Memory B cell (primary cell): Measurements from ENCODE around the gene PLXNA2.

Experiments
- ATAC-seq: fragments of 150-1000 bp; cut with Tn5 transposase; 2 replicates; pipeline ENCODE4 v1.10.0; 2021; ENCODE audit warnings: low read depth, mild to moderate bottlenecking, moderate library complexity
- DNase-seq, 2 donors: peaks; one replicate each; pipeline ENCODE4 v3.0.0; 2022; ENCODE audit warnings: low spot score in 2 of 2
- H3K27ac Mint-ChIP-seq: one replicate; pipeline ENCODE4 v1.8.0; 2022; ENCODE audit warnings: mild to moderate bottlenecking, moderate library complexity, mixed read lengths
- H3K27me3 Mint-ChIP-seq: one replicate; pipeline ENCODE4 v1.8.0; 2022; ENCODE audit warnings: mixed read lengths
- H3K36me3 Mint-ChIP-seq: one replicate; pipeline ENCODE4 v1.8.0; 2022; ENCODE audit warnings: mild to moderate bottlenecking, mixed read lengths
- H3K4me1 Mint-ChIP-seq: one replicate; pipeline ENCODE4 v1.8.0; 2022; ENCODE audit warnings: mixed read lengths
- H3K4me3 Mint-ChIP-seq: one replicate; pipeline ENCODE4 v1.8.0; 2022; ENCODE audit warnings: mild to moderate bottlenecking, moderate library complexity, mixed read lengths
- H3K9me3 Mint-ChIP-seq: one replicate; pipeline ENCODE4 v1.8.0; 2022; ENCODE audit warnings: mixed read lengths

Gene PLXNA2

GRCh38 chr1:208052135-208052534 lies 192.0 kb downstream of the PLXNA2 start:
- H3K4me1 Mint-ChIP-seq: no peaks in the 10 kb centered on the region
- DNase-seq: no peak
- no peak overlapping the region for H3K4me3 Mint-ChIP-seq
- ATAC-seq: no peak
- peaks cover 11% of the 10 kb centered on the region for H3K27me3 Mint-ChIP-seq
- no peaks in the 10 kb centered on the region for H3K36me3 Mint-ChIP-seq
- no peaks in the 10 kb centered on the region for H3K9me3 Mint-ChIP-seq
- H3K27ac Mint-ChIP-seq: no peak overlapping the region

DNA sequence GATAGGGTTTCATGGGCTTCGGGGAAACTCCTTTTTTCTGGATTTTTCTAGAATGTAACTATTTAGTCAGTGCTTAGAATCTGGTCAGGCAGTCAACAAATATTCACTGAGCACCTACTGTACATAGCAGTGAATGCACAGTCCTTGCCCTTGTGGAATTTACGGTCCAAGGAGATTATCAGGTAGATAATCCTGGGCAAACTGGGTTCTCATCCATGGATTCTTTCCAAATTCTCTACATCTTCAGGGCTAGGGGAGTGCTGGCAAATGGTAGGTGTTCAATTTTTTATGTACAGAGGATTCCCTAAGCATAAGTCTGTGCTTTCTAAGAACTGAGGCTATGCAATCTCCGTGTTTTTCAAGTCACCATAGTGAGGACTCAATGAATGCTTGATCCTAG lies 192.5 kb downstream of the PLXNA2 start:
- no peaks in the 10 kb centered on the region for H3K36me3 Mint-ChIP-seq
- ATAC-seq (no peak), DNase-seq (no peak)
- no peak overlapping the region for H3K4me3 Mint-ChIP-seq
- peaks cover 9% of the 10 kb centered on the region for H3K27me3 Mint-ChIP-seq
- H3K9me3 Mint-ChIP-seq: no peaks in the 10 kb centered on the region
- no peaks in the 10 kb centered on the region for H3K4me1 Mint-ChIP-seq
- no peak overlapping the region for H3K27ac Mint-ChIP-seq

DNA sequence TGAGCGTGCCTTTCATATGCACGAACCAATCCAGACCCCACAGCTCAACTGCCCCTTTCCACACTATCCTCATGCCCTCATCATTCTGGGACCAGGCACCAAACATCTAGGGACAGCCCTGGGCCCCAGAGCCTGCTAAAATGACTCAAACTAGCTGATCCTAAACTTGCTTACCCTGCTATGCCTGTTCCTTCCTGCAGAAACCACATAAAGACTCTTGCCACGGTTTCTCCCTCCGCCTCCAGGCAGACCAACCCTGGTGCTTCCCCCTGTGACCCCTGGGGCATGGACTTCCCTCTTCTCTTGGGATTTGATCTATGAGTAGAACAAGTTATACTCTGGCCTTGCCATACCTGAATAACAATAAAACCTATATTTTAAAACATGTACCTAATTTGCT lies 195.3 kb downstream of the PLXNA2 start:
- no peaks in the 10 kb centered on the region for H3K9me3 Mint-ChIP-seq
- no peak overlapping the region for H3K27ac Mint-ChIP-seq
- H3K27me3 Mint-ChIP-seq: peaks cover 5% of the 10 kb centered on the region
- H3K4me1 Mint-ChIP-seq: no peaks in the 10 kb centered on the region
- no peak overlapping the region for H3K4me3 Mint-ChIP-seq
- DNase-seq (no peak), ATAC-seq (no peak)
- H3K36me3 Mint-ChIP-seq: no peaks in the 10 kb centered on the region

- Mint-ChIP-seq H3K27ac (no peak overlapping the region), H3K4me1 (no peaks in the 10 kb centered on the region), H3K4me3 (no peak overlapping the region), H3K36me3 (no peaks in the 10 kb centered on the region), H3K9me3 (no peaks in the 10 kb centered on the region), H3K27me3 (peaks cover 5% of the 10 kb centered on the region)
- DNase-seq (no peak), ATAC-seq (no peak)
Observed at GRCh38 chr1:208047975-208048374, 196.2 kb downstream of the PLXNA2 start.

DNA sequence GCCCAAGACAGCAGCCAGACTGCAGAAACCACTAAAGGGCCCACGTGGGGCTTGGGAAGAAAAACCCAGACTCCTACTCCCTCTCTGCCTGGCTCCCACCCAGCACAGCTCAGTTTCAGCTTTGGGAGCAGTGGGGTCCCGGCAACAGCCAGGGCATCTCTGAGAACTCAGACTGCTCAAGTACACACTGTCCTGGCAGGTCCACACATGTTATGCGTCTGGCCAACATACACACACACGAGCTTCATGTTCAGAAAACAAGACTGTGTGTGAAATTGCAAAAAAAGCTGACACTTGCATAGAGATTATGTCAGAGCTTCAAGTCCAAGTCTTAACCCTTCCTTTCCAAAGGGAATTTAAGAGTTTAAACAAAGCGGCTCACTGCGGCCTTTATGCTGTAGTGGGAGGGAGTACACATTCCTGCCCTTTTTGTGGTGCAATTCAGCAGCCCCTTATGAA lies 196.7 kb downstream of the PLXNA2 start:
- no peak for DNase-seq
- no peak overlapping the region for H3K27ac Mint-ChIP-seq

DNA sequence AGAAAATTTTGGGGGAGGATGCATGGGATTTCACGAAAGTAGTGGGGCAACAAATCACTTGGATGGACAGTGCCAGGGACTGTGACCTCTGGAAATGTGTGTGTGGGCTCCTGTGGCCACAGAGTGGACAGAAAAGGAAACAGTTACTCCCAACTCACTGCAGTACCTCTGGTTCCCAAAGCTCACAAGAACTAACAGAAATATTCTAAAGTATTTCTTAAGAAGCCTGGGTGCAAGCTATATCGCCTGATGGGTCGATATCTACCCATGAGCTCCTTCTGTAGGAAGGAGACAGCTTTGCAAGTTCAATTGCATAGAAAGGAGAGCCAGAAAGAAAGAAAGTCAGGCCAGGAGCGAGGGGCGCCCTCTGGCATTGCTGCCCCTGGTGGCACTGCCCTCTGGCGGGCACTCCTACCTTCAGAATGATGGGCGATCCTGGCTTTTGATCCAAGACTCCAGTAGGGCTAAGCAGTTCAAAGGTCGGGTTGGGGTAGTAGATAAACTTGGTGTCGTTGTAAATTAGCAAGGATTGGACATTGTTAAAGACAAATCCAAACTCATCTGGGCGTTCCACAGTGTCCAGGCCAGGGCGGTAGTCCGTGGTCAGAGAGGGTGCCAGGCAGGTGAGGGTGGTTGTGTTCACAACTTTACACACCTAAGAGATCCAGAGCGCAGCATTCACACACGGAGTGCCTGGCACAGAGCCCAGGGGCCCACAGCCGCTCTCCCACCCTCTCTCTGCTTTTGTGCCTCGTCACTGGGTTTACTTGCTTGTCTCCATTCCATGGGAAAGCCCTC lies 198.5 kb downstream of the PLXNA2 start:
- ATAC-seq (no peak), DNase-seq (no peak)
- no peak overlapping the region for H3K4me3 Mint-ChIP-seq
- no peaks in the 10 kb centered on the region for H3K9me3 Mint-ChIP-seq
- H3K4me1 Mint-ChIP-seq: no peaks in the 10 kb centered on the region
- no peaks in the 10 kb centered on the region for H3K36me3 Mint-ChIP-seq
- H3K27ac Mint-ChIP-seq: no peak overlapping the region
- peaks cover 5% of the 10 kb centered on the region for H3K27me3 Mint-ChIP-seq

More for the DNA sequence above, 196.7 kb downstream of the PLXNA2 start:
- H3K9me3 Mint-ChIP-seq: no peaks in the 10 kb centered on the region
- H3K27me3 Mint-ChIP-seq: peaks cover 5% of the 10 kb centered on the region
- ATAC-seq: no peak
- H3K4me3 Mint-ChIP-seq: no peak overlapping the region
- no peaks in the 10 kb centered on the region for H3K4me1 Mint-ChIP-seq
- H3K36me3 Mint-ChIP-seq: no peaks in the 10 kb centered on the region

DNA sequence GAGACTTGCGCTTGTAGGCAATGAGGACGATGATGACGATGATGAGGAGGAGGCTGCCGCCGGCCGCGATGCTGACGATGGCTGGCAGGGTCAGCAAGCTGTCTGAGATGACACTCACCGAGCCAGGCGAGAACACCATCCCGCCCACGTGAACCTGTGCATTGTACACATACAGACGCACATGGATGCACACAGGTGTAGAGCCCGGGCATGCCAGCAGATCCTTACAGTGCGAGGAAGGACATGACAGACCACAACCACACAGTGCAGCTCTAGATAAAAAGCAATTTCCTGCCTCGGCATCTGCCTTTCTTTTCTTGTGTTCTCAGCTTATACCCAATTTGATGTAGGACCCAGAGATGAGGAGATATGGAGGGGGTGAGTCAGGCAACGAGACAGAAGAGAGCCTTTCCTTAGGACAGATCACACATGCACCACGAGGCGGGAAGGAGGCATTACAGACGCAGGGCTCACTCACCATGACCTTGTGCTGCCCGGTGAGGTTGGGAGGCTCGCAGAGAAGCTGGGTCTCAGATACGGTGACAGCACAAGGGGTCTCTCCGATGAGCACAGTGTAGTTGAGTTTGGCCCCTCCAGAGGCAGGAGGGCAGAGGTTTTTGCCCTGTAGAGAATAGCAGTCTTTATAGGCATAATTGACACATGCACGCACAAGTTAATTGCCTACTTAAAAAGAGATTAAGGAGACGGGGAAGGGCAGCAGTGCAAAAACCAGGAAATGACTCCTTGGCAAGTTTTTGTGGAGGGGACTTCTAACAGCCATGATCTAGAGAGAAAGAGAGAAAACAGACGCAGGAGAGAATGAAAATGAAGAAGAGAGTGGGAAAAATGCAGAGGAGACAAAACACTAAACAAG lies 199.4 kb downstream of the PLXNA2 start:
- no peak for ATAC-seq

GRCh38 chr1:208043691-208044181 lies 200.4 kb downstream of the PLXNA2 start:
- ATAC-seq (no peak), DNase-seq (no peak)
- Mint-ChIP-seq H3K4me1 (no peaks in the 10 kb centered on the region), H3K4me3 (no peak overlapping the region), H3K27ac (no peak overlapping the region), H3K27me3 (peaks cover 5% of the 10 kb centered on the region), H3K9me3 (no peaks in the 10 kb centered on the region), H3K36me3 (no peaks in the 10 kb centered on the region)

More for the DNA sequence above, 199.4 kb downstream of the PLXNA2 start:
- no peaks in the 10 kb centered on the region for H3K36me3 Mint-ChIP-seq
- no peaks in the 10 kb centered on the region for H3K4me1 Mint-ChIP-seq
- no peak overlapping the region for H3K27ac Mint-ChIP-seq
- no peak overlapping the region for H3K4me3 Mint-ChIP-seq
- H3K9me3 Mint-ChIP-seq: no peaks in the 10 kb centered on the region
- peaks cover 5% of the 10 kb centered on the region for H3K27me3 Mint-ChIP-seq
- no peak for DNase-seq

GRCh38 chr1:208042868-208043267 lies 201.3 kb downstream of the PLXNA2 start:
- no peak for ATAC-seq
- no peak for DNase-seq
- Mint-ChIP-seq H3K9me3 (no peaks in the 10 kb centered on the region), H3K4me1 (no peaks in the 10 kb centered on the region), H3K27me3 (peaks cover 3% of the 10 kb centered on the region), H3K4me3 (no peak overlapping the region), H3K36me3 (no peaks in the 10 kb centered on the region), H3K27ac (no peak overlapping the region)

GRCh38 chr1:208042041-208042615 lies 202.1 kb downstream of the PLXNA2 start:
- H3K4me3 Mint-ChIP-seq: no peak overlapping the region
- ATAC-seq (no peak), DNase-seq (no peak)
- H3K27me3 Mint-ChIP-seq: peaks cover 7% of the 10 kb centered on the region
- H3K9me3 Mint-ChIP-seq: no peaks in the 10 kb centered on the region
- no peak overlapping the region for H3K27ac Mint-ChIP-seq
- H3K36me3 Mint-ChIP-seq: no peaks in the 10 kb centered on the region
- no peaks in the 10 kb centered on the region for H3K4me1 Mint-ChIP-seq

- DNase-seq: no peak
- no peak overlapping the region for H3K27ac Mint-ChIP-seq
Observed at GRCh38 chr1:208041505-208041904, 202.7 kb downstream of the PLXNA2 start.

DNA sequence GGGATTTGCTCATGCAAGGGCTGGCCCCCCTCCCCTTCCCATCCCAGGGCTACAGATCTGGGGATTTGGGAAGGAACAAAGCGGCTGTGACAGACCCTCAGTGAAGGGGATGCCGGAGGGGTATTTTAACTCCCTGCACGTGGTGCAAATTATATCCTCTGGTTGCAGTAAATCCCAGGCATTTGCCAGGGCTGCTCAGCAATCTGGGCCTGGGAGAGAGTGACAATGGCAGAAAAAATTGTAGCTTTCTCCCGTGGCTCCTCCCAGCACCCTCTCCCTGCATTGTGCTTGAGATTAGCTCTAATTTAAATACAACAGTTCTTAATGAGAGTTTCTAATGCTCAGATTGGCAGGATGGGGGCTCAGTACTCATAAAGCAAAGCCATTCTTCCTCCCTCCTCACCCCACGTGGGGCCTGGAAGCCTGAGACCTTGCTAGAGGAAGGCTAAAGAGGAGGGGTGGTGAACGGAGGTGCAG lies 203.3 kb downstream of the PLXNA2 start:
- H3K9me3 Mint-ChIP-seq: no peaks in the 10 kb centered on the region
- H3K27me3 Mint-ChIP-seq: peaks cover 7% of the 10 kb centered on the region
- no peaks in the 10 kb centered on the region for H3K4me1 Mint-ChIP-seq
- no peak overlapping the region for H3K27ac Mint-ChIP-seq
- DNase-seq: no peak
- H3K4me3 Mint-ChIP-seq: no peak overlapping the region
- H3K36me3 Mint-ChIP-seq: no peaks in the 10 kb centered on the region
- ATAC-seq: no peak

More at GRCh38 chr1:208041505-208041904, 202.7 kb downstream of the PLXNA2 start:
- H3K4me3 Mint-ChIP-seq: no peak overlapping the region
- no peak for ATAC-seq
- peaks cover 7% of the 10 kb centered on the region for H3K27me3 Mint-ChIP-seq
- no peaks in the 10 kb centered on the region for H3K36me3 Mint-ChIP-seq
- no peaks in the 10 kb centered on the region for H3K4me1 Mint-ChIP-seq
- H3K9me3 Mint-ChIP-seq: no peaks in the 10 kb centered on the region

GRCh38 chr1:208039536-208040332 lies 204.4 kb downstream of the PLXNA2 start:
- ATAC-seq (no peak), DNase-seq (no peak)
- Mint-ChIP-seq H3K4me3 (no peak overlapping the region), H3K27ac (no peak overlapping the region), H3K36me3 (no peaks in the 10 kb centered on the region), H3K9me3 (no peaks in the 10 kb centered on the region), H3K4me1 (no peaks in the 10 kb centered on the region), H3K27me3 (peaks cover 7% of the 10 kb centered on the region)
